NCI-H1694 (cell line): Measurements from ENCODE around the gene SCARF1.

Source experiments
- DNase-seq: peaks from one replicate; lab custom pipeline; 2025; lab: John Stamatoyannopoulos, UW

The SCARF1 gene

GRCh38 chr17:1597861-1598342, 47.6 kb downstream of the SCARF1 start:
- no peak for DNase-seq

- no peak for DNase-seq
These were observed 52.0 kb downstream of the SCARF1 start for GRCh38 chr17:1593630-1593931.

- no peak for DNase-seq
These were observed 52.5 kb downstream of the SCARF1 start for GRCh38 chr17:1592751-1593629.

- no peak for DNase-seq
These were observed 54.0 kb downstream of the SCARF1 start for GRCh38 chr17:1591474-1592090.

GRCh38 chr17:1590747-1591473, 54.6 kb downstream of the SCARF1 start:
- DNase-seq = no peak

GRCh38 chr17:1590029-1590746, 55.3 kb downstream of the SCARF1 start:
- DNase-seq = no peak

GRCh38 chr17:1588821-1589585, 56.5 kb downstream of the SCARF1 start:
- DNase-seq = no peak

- DNase-seq = no peak
These were observed 61.4 kb downstream of the SCARF1 start for GRCh38 chr17:1584167-1584566.
